Heart left ventricle (tissue), 16 donors: Measurements from ENCODE around the gene AGAP2. TPM values are rescaled to one million over a fixed set of nuclear protein-coding genes. Genes with fewer than 3 reads are reported as not detected.

Experiments used
- ATAC-seq, 4 donors: fragments of 200-7000 bp; cut with Tn5 transposase; one replicate each; pipeline ENCODE4 v1.9.1; 2020 to 2022; ENCODE audit warnings: moderate library complexity in 4 of 4, mild to moderate bottlenecking in 3 of 4, moderate number of reproducible peaks in 1 of 4
- DNase-seq, 5 donors: peaks; one replicate each; pipeline ENCODE4 v3.0.0-alpha.2; 2020
- H3K27ac ChIP-seq, 12 donors: fragments of 200-600 bp; sonication (generic) in 4 of 12; one replicate each; pipeline versions ENCODE4 v1.5.0 to v1.8.0; 2016 to 2022; ENCODE audit warnings: mild to moderate bottlenecking in 2 of 12
- H3K27me3 ChIP-seq, 9 donors: fragments of 200-600 bp; sonication (generic) in 2 of 9; one replicate each; pipeline versions ENCODE4 v1.5.1 to v1.8.0; 2016 to 2022; ENCODE audit warnings: mild to moderate bottlenecking in 3 of 9
- H3K36me3 ChIP-seq, 9 donors: fragments of 200-600 bp; sonication (generic) in 2 of 9; one replicate each; pipeline versions ENCODE4 v1.5.0 to v1.8.0; 2018 to 2022; ENCODE audit warnings: mild to moderate bottlenecking in 2 of 9
- H3K4me1 ChIP-seq, 12 donors: fragments of 200-600 bp; sonication (generic) in 4 of 12; one replicate each; pipeline versions ENCODE4 v1.5.0 to v1.8.0; 2016 to 2022; ENCODE audit warnings: mild to moderate bottlenecking in 3 of 12
- H3K4me3 ChIP-seq, 12 donors: fragments of 200-600 bp; sonication (generic) in 4 of 12; one replicate each; pipeline versions ENCODE4 v1.5.0 to v1.8.0; 2017 to 2022; ENCODE audit warnings: mild to moderate bottlenecking in 9 of 12, moderate library complexity in 4 of 12
- H3K9me3 ChIP-seq, 12 donors: fragments of 200-600 bp; sonication (generic) in 4 of 12; one replicate each; pipeline versions ENCODE4 v1.5.0 to v1.8.0; 2016 to 2022; ENCODE audit warnings: mild to moderate bottlenecking in 1 of 12
- POLR2A ChIP-seq, 2 donors: fragments of 450-650 bp; IDR thresholded peaks; one replicate each; pipeline ENCODE4 v1.6.1; 2017; ENCODE audit warnings: antibody characterized with exemption in 2 of 2, mild to moderate bottlenecking in 2 of 2, moderate library complexity in 2 of 2
- WGBS, 4 donors: extraction: QIAGEN DNeasy Blood & Tissue Kit in 2 of 4; methylation state at CpG; one replicate each; pipeline versions ENCODE4 v1.1.5 to v1.1.7; 2013 to 2018; 5-methylcytosine and 5-hydroxymethylcytosine counted together
- intact Hi-C, 10 donors: fragments of 100-400 bp; cut with DNase I; formaldehyde crosslinking; loops; one replicate each; pipeline versions ENCODE4 v1.11.1 to v1.14.2; 2022
- polyA plus RNA-seq, 2 donors: library from polyadenylated mRNA; stranded (reverse); fragments of 200-250 nt; gene quantifications; one replicate each; pipeline ENCODE4 v1.2.3, GENCODE V29; 2013
- total RNA-seq, 9 donors: library from RNA; depleted of rRNA in 2 of 9; stranded (reverse); fragments of >200 nt in 2 of 9; fragmentation: NEBNext Ultra II Directional in 3 of 9; extraction: Animal tissue kit (Norgen Biotek cat#: 25700) in 3 of 9; gene quantifications; one replicate each; pipeline versions ENCODE4 v1.1.0 to v1.2.4, GENCODE V29; 2016 to 2023
- TF ChIP-seq, protein P1 (sequence below), 12 donors: fragments of 200-600 bp; sonication (generic) in 4 of 12; IDR thresholded peaks; one replicate each; pipeline versions ENCODE4 v1.5.0 to v1.8.0; 2018 to 2022; ENCODE audit warnings: antibody characterized with exemption in 12 of 12, mild to moderate bottlenecking in 5 of 12
- donor health status: ischemic (EF 13 %, LVEDD 7.1; RV severe dilation, severe dysfunction).
- donor health status: healthy with polysubstance abuse.
- donor health status: DM: no; HTN: yes; CAD: no.
- donor health status: DM: no; HTN: no; CAD: no.
- donor health status: ischemic (EF 25% LVEDD 6.9; RV normal size, moderate dysfunction).
- donor health status: ischemic (EF 25% LVEDD 5.7; RV mildly dilated, moderate dysfunction).
- donor health status: healthy.
- donor health status: DM: yes; HTN: yes; CAD: no.
- donor health status: ischemic (EF 35%, LVEDD 5.7; RV mildly dilated, moderate dysfunction).
- donor health status: nonischemic (EF 11% LVEDD 7.7; RV severe dilation, severe dysfunction).
- donor health status: DM: yes; HTN: yes; CAD: no.
- donor health status: PGD.
- donor health status: ischemic (EF 29% LVEDD 5.4; RV normal size, mild dysfunction).
- donor health status: nonischemic (EF 23%, LVEDD 6.1; RV moderate dilation, normal function).

The AGAP2 gene
- total and polyA plus RNA-seq, 11 donors, result 3.9 to 12.0 (median 5.5) TPM

DNA sequence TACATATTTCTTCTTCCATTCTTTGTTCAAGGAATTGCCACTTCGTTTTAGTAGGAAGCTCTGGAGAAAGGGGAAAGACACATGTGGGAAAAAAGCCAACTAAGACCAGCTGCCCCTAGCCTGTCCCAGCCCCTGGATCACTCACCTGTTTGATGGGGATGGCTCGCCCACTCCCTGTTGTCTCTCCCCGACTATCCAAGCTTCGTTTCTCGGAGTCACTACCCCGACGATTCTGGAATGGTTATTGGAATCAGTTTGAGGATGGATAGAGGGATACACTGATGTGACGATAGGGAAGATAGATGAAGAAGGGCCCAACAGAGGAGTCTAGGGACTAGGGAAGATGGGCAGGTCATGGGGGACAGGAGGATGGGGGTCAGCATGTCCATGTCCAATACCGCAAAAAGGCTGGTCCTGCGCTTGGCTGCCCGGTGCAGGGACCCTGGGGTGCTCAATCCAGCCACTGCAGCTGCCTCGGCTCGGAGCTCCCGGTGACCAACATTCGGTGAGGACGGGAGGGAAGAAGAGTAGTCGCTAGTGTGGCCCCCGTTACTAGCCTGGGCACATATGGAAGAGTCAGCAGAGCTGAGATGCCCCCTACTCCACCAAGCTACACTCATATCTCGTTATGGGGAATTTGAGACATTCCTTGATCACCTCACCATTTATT is 7.0 kb downstream of the AGAP2 start:
- DNase-seq (peak in 1 of 5 donors; percentile 5), ATAC-seq (no peak)
- H3K9me3 ChIP-seq, result no peaks in the 10 kb centered on the region
- H3K36me3 ChIP-seq, result peaks cover 0 to 68% (median 0%) of the 10 kb centered on the region in 9 donors
- H3K27ac ChIP-seq, result no peak overlapping the region
- no peak for TF ChIP-seq POLR2A (IDR thresholded peaks at IDR 0.05)
- TF ChIP-seq, protein P1, sequence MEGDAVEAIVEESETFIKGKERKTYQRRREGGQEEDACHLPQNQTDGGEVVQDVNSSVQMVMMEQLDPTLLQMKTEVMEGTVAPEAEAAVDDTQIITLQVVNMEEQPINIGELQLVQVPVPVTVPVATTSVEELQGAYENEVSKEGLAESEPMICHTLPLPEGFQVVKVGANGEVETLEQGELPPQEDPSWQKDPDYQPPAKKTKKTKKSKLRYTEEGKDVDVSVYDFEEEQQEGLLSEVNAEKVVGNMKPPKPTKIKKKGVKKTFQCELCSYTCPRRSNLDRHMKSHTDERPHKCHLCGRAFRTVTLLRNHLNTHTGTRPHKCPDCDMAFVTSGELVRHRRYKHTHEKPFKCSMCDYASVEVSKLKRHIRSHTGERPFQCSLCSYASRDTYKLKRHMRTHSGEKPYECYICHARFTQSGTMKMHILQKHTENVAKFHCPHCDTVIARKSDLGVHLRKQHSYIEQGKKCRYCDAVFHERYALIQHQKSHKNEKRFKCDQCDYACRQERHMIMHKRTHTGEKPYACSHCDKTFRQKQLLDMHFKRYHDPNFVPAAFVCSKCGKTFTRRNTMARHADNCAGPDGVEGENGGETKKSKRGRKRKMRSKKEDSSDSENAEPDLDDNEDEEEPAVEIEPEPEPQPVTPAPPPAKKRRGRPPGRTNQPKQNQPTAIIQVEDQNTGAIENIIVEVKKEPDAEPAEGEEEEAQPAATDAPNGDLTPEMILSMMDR (IDR thresholded peaks at IDR 0.05), result no peak
- peaks cover 3 to 51% (median 14%) of the 10 kb centered on the region in 9 donors for H3K27me3 ChIP-seq
- peaks cover 0 to 30% (median 20%) of the 10 kb centered on the region in 12 donors for H3K4me1 ChIP-seq
- H3K4me3 ChIP-seq, result no peak overlapping the region
- intact Hi-C loops, result loop anchor here in 3 of 10 donors (10.0 kb wide), 2 partner anchors 97 to 147 kb away; partner anchors contain the start of gene B4GALNT1 (in 1 of the 3)
- 77 to 79% (median 78%) methylated on average over 19 of the region's 19 CpGs for WGBS, 4 donors

DNA sequence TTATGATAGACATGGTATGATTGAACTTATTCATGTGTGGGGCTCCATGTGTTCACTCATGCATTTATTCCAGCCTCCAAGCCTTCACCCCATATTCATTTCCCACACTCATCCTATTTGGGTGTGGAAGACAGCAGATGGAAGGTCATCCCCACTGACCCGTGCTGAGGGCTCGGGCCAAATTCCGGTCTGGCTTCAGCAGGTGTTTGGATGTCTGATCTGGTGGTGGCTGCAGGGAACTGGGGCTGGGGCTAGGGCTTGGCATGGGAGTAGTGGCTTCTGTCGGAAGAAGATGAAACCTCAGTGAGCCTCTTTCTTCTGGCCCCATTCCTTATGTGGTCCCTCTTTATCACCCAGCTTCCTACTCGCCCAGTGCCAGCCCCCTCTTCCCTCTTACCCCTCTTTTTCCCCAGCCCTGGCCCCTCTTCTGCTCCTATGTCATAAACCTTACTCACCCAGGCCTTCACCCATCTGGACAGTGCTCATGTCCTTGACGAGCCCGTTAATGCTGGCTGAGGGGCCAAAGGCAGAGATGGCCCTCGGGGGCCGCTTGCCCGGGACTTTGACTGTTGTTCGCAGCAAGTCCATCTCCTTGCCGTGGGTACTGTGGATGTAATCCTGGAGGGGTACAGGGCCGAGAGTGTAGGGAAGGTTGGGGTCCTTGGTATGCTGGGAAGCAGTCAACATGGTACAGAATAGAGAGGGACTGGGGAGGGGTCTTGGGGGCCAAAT is 8.0 kb downstream of the AGAP2 start:
- intact Hi-C loops, result loop anchor here in 3 of 10 donors (10.0 kb wide), 2 partner anchors 96 to 146 kb away; partner anchors contain the start of gene B4GALNT1 (in 1 of the 3)
- H3K27ac ChIP-seq, result no peak overlapping the region
- no peak overlapping the region for H3K4me3 ChIP-seq
- peaks cover 0 to 30% (median 10%) of the 10 kb centered on the region in 12 donors for H3K4me1 ChIP-seq
- TF ChIP-seq POLR2A (IDR thresholded peaks at IDR 0.05), result no peak
- TF ChIP-seq, protein P1 (IDR thresholded peaks at IDR 0.05), result no peak
- 73 to 88% (median 80%) methylated on average over 13 of the region's 13 CpGs for WGBS, 4 donors
- no peaks in the 10 kb centered on the region for H3K9me3 ChIP-seq
- H3K36me3 ChIP-seq, result peaks cover 0 to 75% (median 0%) of the 10 kb centered on the region in 9 donors
- no peak for ATAC-seq
- DNase-seq, result no peak
- peaks cover 0 to 41% (median 14%) of the 10 kb centered on the region in 9 donors for H3K27me3 ChIP-seq

DNA sequence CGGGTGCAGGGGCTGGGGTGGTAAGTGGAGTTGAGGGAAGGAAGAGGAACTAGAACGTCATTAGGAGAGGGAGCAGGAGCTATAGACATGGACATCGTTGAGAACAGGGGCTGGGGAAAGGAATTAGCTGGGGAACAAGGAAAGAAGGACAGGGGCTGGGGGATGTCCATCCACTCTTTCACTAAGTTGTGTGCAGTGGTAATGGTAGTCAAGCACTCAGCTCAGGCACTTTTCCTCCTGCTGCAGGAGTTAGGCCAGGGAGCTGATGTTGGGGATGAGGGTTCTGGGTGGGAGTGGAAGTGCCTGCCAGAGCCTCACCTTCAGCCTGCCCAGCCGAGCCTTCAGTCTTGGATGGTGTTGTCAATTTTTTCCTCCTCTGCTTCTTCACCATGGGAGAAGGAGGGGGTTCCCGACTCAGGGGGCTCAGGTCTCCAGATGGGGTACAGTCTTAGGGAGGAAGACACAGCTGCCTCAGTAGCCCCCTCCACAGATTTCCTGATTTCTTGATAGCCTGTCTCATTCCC is 9.2 kb downstream of the AGAP2 start:
- ATAC-seq (no peak), DNase-seq (no peak)
- intact Hi-C loops, result no loop called here
- Histone ChIP-seq H3K9me3 (no peaks in the 10 kb centered on the region), H3K4me3 (no peak overlapping the region), H3K27ac (no peak overlapping the region), H3K4me1 (peaks cover 0 to 29% (median 9%) of the 10 kb centered on the region in 12 donors), H3K36me3 (peaks cover 0 to 71% (median 0%) of the 10 kb centered on the region in 9 donors), H3K27me3 (peaks cover 0 to 30% (median 6%) of the 10 kb centered on the region in 9 donors)
- 41 to 56% (median 46%) methylated on average over 5 of the region's 5 CpGs for WGBS, 4 donors
- TF ChIP-seq, protein P1 (IDR thresholded peaks at IDR 0.05), result no peak
- no peak for TF ChIP-seq POLR2A (IDR thresholded peaks at IDR 0.05)
